ENCODE data around the gene KCNJ5. TPM values are rescaled to one million over a fixed set of nuclear protein-coding genes. Genes with fewer than 3 reads are reported as not detected.
A peak's percentile ranks its signal among the peaks of the same experiment; 100 is the strongest.

The KCNJ5 gene
- total RNA-seq, 2 donors from 2014 or later: 0.60 to 1.1 TPM

GRCh38 chr11:128886406-128887124 is 4.6 kb upstream of the KCNJ5 start:
- Mint-ChIP-seq H3K27me3 (ENCODE audit: insufficient read depth) (peaks cover 31% of the 10 kb centered on the region), H3K36me3 (ENCODE audit: low read depth) (no peaks in the 10 kb centered on the region), H3K4me1 (peaks cover 44% of the 10 kb centered on the region), H3K27ac (no peak overlapping the region), H3K9me3 (no peaks in the 10 kb centered on the region), H3K4me3 (no peak overlapping the region)
- WGBS, 2 experiments (ENCODE audit: insufficient coverage in 1 of 2, insufficient read length in 1 of 2): 59% methylated on average over 3 to 5 of the region's 5 CpGs
- no peaks in the 10 kb centered on the region for H3K9me3 ChIP-seq (ENCODE audit: control insufficient read depth, low read length)
- H3K36me3 ChIP-seq (ENCODE audit: control insufficient read depth, insufficient read depth, low read length): no peaks in the 10 kb centered on the region
- H3K4me3 ChIP-seq (ENCODE audit: low read length): no peak overlapping the region
- peak; percentile 58 for TF ChIP-seq CTCF (conservative IDR thresholded peaks at IDR 0.05)
- peaks cover 31% of the 10 kb centered on the region for H3K27me3 ChIP-seq (ENCODE audit: control insufficient read depth, insufficient read depth, low read length, poor library complexity, severe bottlenecking)
- DNase-seq: peak; percentile 68
- peaks cover 13% of the 10 kb centered on the region for H3K4me1 ChIP-seq (ENCODE audit: control insufficient read depth, insufficient read depth, low read length)
- no peak overlapping the region for H3K9ac ChIP-seq (ENCODE audit: extremely low read depth, low read length, poor library complexity, severe bottlenecking)
- H3K27ac ChIP-seq (ENCODE audit: low read depth, low read length): no peak overlapping the region

- H3K36me3 Mint-ChIP-seq (ENCODE audit: low read depth): no peaks in the 10 kb centered on the region
- Histone ChIP-seq H3K9me3 (ENCODE audit: control insufficient read depth, low read length) (no peaks in the 10 kb centered on the region), H3K9ac (ENCODE audit: extremely low read depth, low read length, poor library complexity, severe bottlenecking) (peak overlapping the region; percentile 43), H3K4me1 (ENCODE audit: control insufficient read depth, insufficient read depth, low read length) (peaks cover 20% of the 10 kb centered on the region), H3K36me3 (ENCODE audit: control insufficient read depth, insufficient read depth, low read length) (no peaks in the 10 kb centered on the region), H3K27me3 (ENCODE audit: control insufficient read depth, insufficient read depth, low read length, poor library complexity, severe bottlenecking) (peaks cover 30% of the 10 kb centered on the region), H3K27ac (ENCODE audit: low read depth, low read length) (no peak overlapping the region), H3K4me3 (ENCODE audit: low read length) (peak overlapping the region; percentile 57)
- peaks cover 33% of the 10 kb centered on the region for H3K27me3 Mint-ChIP-seq (ENCODE audit: insufficient read depth)
- peak overlapping the region; percentile 30 for H3K4me3 Mint-ChIP-seq
- TF ChIP-seq CTCF (conservative IDR thresholded peaks at IDR 0.05): peak; percentile 72
- H3K27ac Mint-ChIP-seq: peak overlapping the region; percentile 94
- 16 to 27% methylated on average over 7 to 14 of the region's 15 CpGs for WGBS, 2 experiments (ENCODE audit: insufficient coverage in 1 of 2, insufficient read length in 1 of 2)
- H3K4me1 Mint-ChIP-seq: peaks cover 53% of the 10 kb centered on the region
- DNase-seq: peak; percentile 85
- no peaks in the 10 kb centered on the region for H3K9me3 Mint-ChIP-seq
Observed at GRCh38 chr11:128888034-128888985, 2.8 kb upstream of the KCNJ5 start.

- Mint-ChIP-seq H3K36me3 (ENCODE audit: low read depth) (no peaks in the 10 kb centered on the region), H3K9me3 (no peaks in the 10 kb centered on the region), H3K4me3 (peak overlapping the region; percentile 61), H3K4me1 (peaks cover 61% of the 10 kb centered on the region), H3K27ac (no peak overlapping the region), H3K27me3 (ENCODE audit: insufficient read depth) (peaks cover 39% of the 10 kb centered on the region)
- Histone ChIP-seq H3K27ac (ENCODE audit: low read depth, low read length) (no peak overlapping the region), H3K4me1 (ENCODE audit: control insufficient read depth, insufficient read depth, low read length) (peaks cover 29% of the 10 kb centered on the region), H3K4me3 (ENCODE audit: low read length) (peak overlapping the region; percentile 73), H3K27me3 (ENCODE audit: control insufficient read depth, insufficient read depth, low read length, poor library complexity, severe bottlenecking) (peaks cover 26% of the 10 kb centered on the region), H3K9ac (ENCODE audit: extremely low read depth, low read length, poor library complexity, severe bottlenecking) (no peak overlapping the region), H3K36me3 (ENCODE audit: control insufficient read depth, insufficient read depth, low read length) (no peaks in the 10 kb centered on the region), H3K9me3 (ENCODE audit: control insufficient read depth, low read length) (no peaks in the 10 kb centered on the region)
- peak; percentile 59 for DNase-seq
- 55 to 57% methylated on average over 5 to 8 of the region's 8 CpGs for WGBS, 2 experiments (ENCODE audit: insufficient coverage in 1 of 2, insufficient read length in 1 of 2)
- no peak for TF ChIP-seq CTCF (conservative IDR thresholded peaks at IDR 0.05)
Observed at GRCh38 chr11:128889657-128890213, 1.4 kb upstream of the KCNJ5 start.
